WERI-Rb-1 (cell line): Measurements from ENCODE around the gene VN1R4.
"Not testable (repeated sequence)": the region's sequence is repeated elsewhere in the genome, so short reads cannot be mapped to it uniquely, and the experiment has no call there.

Source experiments
- DNase-seq: peaks from one replicate; pipeline ENCODE4 v3.0.0-alpha.2; 2020
- H3K27ac ChIP-seq: fragments of 250-450 bp; sonication (Bioruptor Pico); 2 replicates; pipeline ENCODE4 v1.5.1; 2020; ENCODE audit warnings: mild to moderate bottlenecking, moderate library complexity
- H3K27me3 ChIP-seq: fragments of 250-450 bp; sonication (Bioruptor Pico); 2 replicates; pipeline ENCODE4 v1.5.1; 2021; ENCODE audit warnings: mild to moderate bottlenecking, low read depth, moderate library complexity; ENCODE audit not compliant: insufficient read depth, severe bottlenecking
- H3K36me3 ChIP-seq: fragments of 250-450 bp; sonication (Bioruptor Pico); 2 replicates; pipeline ENCODE4 v1.5.1; 2020; ENCODE audit warnings: mild to moderate bottlenecking, moderate library complexity
- H3K4me3 ChIP-seq: 2 replicates; pipeline ENCODE4 v1.5.1; 2011; ENCODE audit warnings: low read depth, mild to moderate bottlenecking, control low read depth, low read length
- H3K9me3 ChIP-seq: fragments of 250-450 bp; sonication (Bioruptor Pico); 2 replicates; pipeline ENCODE4 v1.5.1; 2021; ENCODE audit warnings: mild to moderate bottlenecking, moderate library complexity; ENCODE audit not compliant: severe bottlenecking
- CTCF ChIP-seq: IDR thresholded peaks from 2 replicates; pipeline ENCODE4 v1.5.1; 2011; ENCODE audit warnings: low read depth, mild to moderate bottlenecking, control low read depth, inconsistent platforms, low read length

Gene VN1R4

GRCh38 chr19:53254411-53255341 lies 12.8 kb downstream of the VN1R4 start, which contains the start of gene ZNF677:
Gene ZNF677 (minus strand): TSS chr19:53254873. CDS start chr19:53251550, 3,323 bp downstream.
- H3K27me3 ChIP-seq = peaks cover 5% of the 10 kb centered on the region
- DNase-seq = peak; percentile 91
- H3K9me3 ChIP-seq = peaks cover 18% of the 10 kb centered on the region
- peak within 1 kb of the TSS; percentile 97 for H3K4me3 ChIP-seq
- peak within 1 kb of the TSS; percentile 55 for H3K27ac ChIP-seq
- H3K36me3 ChIP-seq = peaks cover 32% of the 10 kb centered on the region
- no peak for TF ChIP-seq CTCF

GRCh38 chr19:53246498-53246897 lies 21.0 kb downstream of the VN1R4 start:
- DNase-seq = no peak
- H3K9me3 ChIP-seq = no peaks in the 10 kb centered on the region
- H3K4me3 ChIP-seq = no peak overlapping the region
- H3K27ac ChIP-seq = no peak overlapping the region
- TF ChIP-seq CTCF = no peak
- H3K36me3 ChIP-seq = peaks cover 46% of the 10 kb centered on the region
- H3K27me3 ChIP-seq = no peaks in the 10 kb centered on the region

- no peak for DNase-seq
- Histone ChIP-seq H3K27me3 (no peaks in the 10 kb centered on the region), H3K27ac (no peak overlapping the region), H3K9me3 (peaks cover 23% of the 10 kb centered on the region), H3K4me3 (no peak overlapping the region), H3K36me3 (peaks cover 46% of the 10 kb centered on the region)
- TF ChIP-seq CTCF = no peak
Observed at GRCh38 chr19:53237114-53237777, 30.3 kb downstream of the VN1R4 start.

- no peaks in the 10 kb centered on the region for H3K36me3 ChIP-seq
- no peak overlapping the region for H3K4me3 ChIP-seq
- no peak for DNase-seq
- H3K27me3 ChIP-seq = no peaks in the 10 kb centered on the region
- H3K9me3 ChIP-seq = peaks cover 5% of the 10 kb centered on the region
- no peak overlapping the region for H3K27ac ChIP-seq
- no peak for TF ChIP-seq CTCF
Observed at GRCh38 chr19:53224606-53225005, 42.9 kb downstream of the VN1R4 start.

GRCh38 chr19:53222716-53223115 lies 44.8 kb downstream of the VN1R4 start:
- not testable (repeated sequence) for H3K27ac ChIP-seq, H3K27me3 ChIP-seq, DNase-seq, H3K4me3 ChIP-seq, H3K36me3 ChIP-seq
- H3K9me3 ChIP-seq = peaks cover 11% of the 10 kb centered on the region
